ENCODE results near the gene RUNDC3A. TPM values are rescaled to one million over a fixed set of nuclear protein-coding genes. Genes with fewer than 3 reads are reported as not detected.

RUNDC3A gene
- total and polyA plus RNA-seq, 12 donors = 1.6 to 133 (median 11.9) TPM

DNA sequence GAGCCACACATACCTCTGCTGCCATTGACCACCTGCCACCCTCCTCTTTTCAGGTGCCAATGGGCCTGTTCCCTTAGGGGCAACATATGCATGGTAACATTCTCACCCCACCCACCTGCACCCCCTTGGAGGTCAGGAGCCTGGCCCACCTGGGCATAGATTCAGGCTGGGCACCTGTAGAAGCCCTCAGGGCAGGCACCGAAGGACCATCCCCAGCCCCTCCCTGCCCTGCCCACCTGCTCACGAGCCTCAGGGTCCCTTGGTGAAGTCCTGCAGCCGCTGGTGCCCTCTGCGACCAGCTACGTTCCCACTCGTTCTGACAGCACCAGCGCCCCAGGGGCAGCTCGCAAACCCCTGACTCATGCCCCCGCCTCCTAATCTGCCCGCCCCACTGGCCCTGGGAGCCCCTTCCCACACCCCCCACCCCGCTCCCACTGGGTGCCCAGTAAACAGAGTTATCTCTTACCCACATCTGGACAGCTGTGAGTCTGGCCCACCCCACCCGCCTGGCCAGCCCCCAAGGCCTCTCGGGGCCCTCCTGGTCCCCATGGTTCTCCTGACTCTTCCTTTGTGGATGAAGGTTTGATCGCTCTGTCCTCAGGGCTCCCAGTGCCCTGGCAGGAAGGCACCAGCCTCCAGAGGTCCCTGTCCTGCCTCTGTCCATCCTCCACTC is 40.4 kb upstream of the RUNDC3A start, which contains the start of gene SLC4A1:
Gene SLC4A1 (minus strand): TSS at position 318 of the 673 bp plus-strand sequence. CDS start 5,269 bp downstream, outside the sequence.
- no peak for TF ChIP-seq POLR2A (IDR thresholded peaks at IDR 0.05)
- TF ChIP-seq CTCF (IDR thresholded peaks at IDR 0.05) = no peak

DNA sequence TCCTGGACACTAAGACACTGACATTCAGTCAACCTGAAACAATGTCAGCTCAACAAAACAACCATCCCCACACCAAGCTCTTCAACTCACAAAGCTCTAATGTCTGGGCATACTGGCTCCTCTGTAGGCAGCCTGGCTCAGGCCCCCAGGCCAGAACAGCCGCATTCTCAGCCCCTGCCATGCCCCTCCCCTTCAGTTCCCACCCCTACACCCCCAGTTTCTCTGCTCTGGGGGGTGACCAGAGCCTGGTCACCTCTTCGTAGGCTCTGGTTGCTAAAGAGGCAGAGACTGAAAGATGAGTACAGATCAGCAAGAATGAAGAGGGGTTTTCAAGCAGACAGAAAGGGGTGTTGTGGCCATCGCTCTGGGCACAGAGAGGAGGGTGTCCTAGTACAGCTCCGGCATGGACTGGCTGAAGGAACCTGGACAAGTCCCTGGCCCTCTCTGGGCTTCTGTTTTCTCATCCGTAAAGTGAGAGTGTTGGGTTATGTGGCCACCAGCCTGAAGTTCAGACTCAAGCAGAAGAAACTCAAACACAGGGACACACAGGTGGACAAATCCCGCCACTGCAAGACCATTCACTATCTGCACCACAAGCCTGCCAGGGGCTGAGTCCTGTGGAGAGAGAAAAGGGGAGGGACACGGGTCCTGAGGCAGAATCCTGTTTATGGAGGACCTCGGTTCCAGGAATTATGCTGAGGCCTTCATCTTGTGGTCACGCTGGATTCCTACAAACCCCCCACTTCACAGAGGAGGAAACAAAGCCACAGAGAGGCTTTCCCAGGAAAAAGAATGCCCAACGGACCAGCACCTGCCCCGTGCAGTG is 39.5 kb upstream of the RUNDC3A start:
- no peak for DNase-seq
- H3K4me3 ChIP-seq = no peak overlapping the region
- no peak overlapping the region for H3K27ac ChIP-seq
- WGBS, 4 donors = 89 to 95% (median 90%) methylated on average over 10 to 11 of the region's 11 CpGs
- H3K36me3 ChIP-seq (replicated peaks in 1 of 2) = no peaks in the 10 kb centered on the region
- H3K4me1 ChIP-seq (replicated peaks in 1 of 2) = no peaks in the 10 kb centered on the region
- no peaks in the 10 kb centered on the region for H3K9me3 ChIP-seq (replicated peaks in 1 of 3)
- no peaks in the 10 kb centered on the region for H3K27me3 ChIP-seq
- TF ChIP-seq CTCF (IDR thresholded peaks at IDR 0.05) (no peak), POLR2A (IDR thresholded peaks at IDR 0.05) (no peak)
- intact Hi-C loops (cut with DNase I) = no loop called here

More for the DNA sequence above, 40.4 kb upstream of the RUNDC3A start, which contains the start of gene SLC4A1:
- DNase-seq = no peak
- intact Hi-C loops (cut with DNase I) = no loop called here
- Histone ChIP-seq H3K9me3 (replicated peaks in 1 of 3) (no peaks in the 10 kb centered on the region), H3K4me1 (replicated peaks in 1 of 2) (no peaks in the 10 kb centered on the region), H3K36me3 (replicated peaks in 1 of 2) (no peaks in the 10 kb centered on the region), H3K4me3 (no peak within 1 kb of the TSS), H3K27me3 (no peaks in the 10 kb centered on the region), H3K27ac (no peak within 1 kb of the TSS)
- 73 to 83% (median 79%) methylated on average over 9 to 14 of the region's 14 CpGs for WGBS, 4 donors

DNA sequence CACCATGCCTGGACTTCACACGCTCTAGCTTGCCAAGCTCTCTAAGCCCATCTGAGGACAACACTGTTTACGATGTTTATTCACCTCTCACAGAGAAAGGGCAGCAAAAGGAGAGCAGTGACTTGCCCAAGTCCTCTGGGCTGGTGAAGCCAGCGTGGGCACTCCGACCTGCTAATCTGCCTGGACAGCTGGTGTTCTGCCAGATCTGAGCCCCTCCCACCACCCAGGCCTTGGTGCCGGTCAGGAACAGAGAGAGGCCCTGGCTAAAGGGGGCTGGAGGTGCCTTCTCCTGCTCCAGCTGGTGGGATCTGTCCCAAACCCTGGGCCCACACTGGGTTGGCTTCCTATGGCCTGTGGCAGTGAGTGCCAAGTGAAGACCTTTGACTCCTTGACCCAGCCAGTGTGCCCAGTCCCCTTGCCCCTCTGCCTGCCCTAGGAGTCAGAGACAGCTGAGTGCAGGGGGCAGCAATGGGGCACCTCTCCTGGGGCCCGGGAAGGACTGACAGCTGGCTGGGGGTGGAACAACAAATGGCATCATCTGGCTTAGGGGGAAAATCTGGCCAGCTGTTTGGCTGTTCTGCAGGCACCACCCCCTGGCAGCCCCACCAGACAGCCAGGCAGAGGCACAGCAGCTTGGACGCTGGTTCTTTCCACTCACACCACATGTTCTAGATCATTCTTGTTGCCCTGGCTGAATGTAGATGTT is 38.7 kb upstream of the RUNDC3A start:
- 72 to 89% (median 83%) methylated on average over 4 to 7 of the region's 7 CpGs for WGBS, 4 donors
- intact Hi-C loops (cut with DNase I) = no loop called here

More for the DNA sequence above, 38.7 kb upstream of the RUNDC3A start:
- DNase-seq = no peak
- no peaks in the 10 kb centered on the region for H3K27me3 ChIP-seq
- H3K9me3 ChIP-seq (replicated peaks in 1 of 3) = no peaks in the 10 kb centered on the region
- no peak for TF ChIP-seq POLR2A (IDR thresholded peaks at IDR 0.05)
- no peak for TF ChIP-seq CTCF (IDR thresholded peaks at IDR 0.05)
- H3K27ac ChIP-seq = no peak overlapping the region
- H3K36me3 ChIP-seq (replicated peaks in 1 of 2) = no peaks in the 10 kb centered on the region
- H3K4me3 ChIP-seq = no peak overlapping the region
- H3K4me1 ChIP-seq (replicated peaks in 1 of 2) = no peaks in the 10 kb centered on the region
